GM13976 (cell line): ENCODE results near the gene DIPK1C.

Experiments
- DNase-seq: peaks from one replicate; pipeline ENCODE4 v3.0.0; 2012; ENCODE audit warnings: low spot score
- CTCF ChIP-seq: IDR thresholded peaks from 2 replicates; pipeline ENCODE4 v1.5.1; 2012; ENCODE audit warnings: borderline replicate concordance, mild to moderate bottlenecking; ENCODE audit not compliant: insufficient read depth; ENCODE audit errors: extremely low read depth, missing control alignments, control extremely low read depth
- in situ Hi-C: fragments of 300-500 bp; cut with MboI; formaldehyde crosslinking; loops from one replicate; pipeline ENCODE4 v1.12.0; 2022; ENCODE audit warnings: low sequenced_read_pairs, mixed read lengths, inconsistent platforms; ENCODE audit not compliant: unreplicated experiment

The DIPK1C gene

GRCh38 chr18:74390900-74391299 lies 66.2 kb downstream of the DIPK1C start:
- TF ChIP-seq CTCF, result no peak
- no peak for DNase-seq
- in situ Hi-C loops, result no loop called here

GRCh38 chr18:74389991-74390390 lies 67.1 kb downstream of the DIPK1C start:
- DNase-seq, result no peak
- in situ Hi-C loops, result no loop called here
- TF ChIP-seq CTCF, result no peak

- DNase-seq, result no peak
- TF ChIP-seq CTCF, result no peak
- in situ Hi-C loops, result no loop called here
Measured at GRCh38 chr18:74389171-74389927, 67.8 kb downstream of the DIPK1C start.

GRCh38 chr18:74388227-74388626 lies 68.9 kb downstream of the DIPK1C start:
- DNase-seq, result no peak
- no peak for TF ChIP-seq CTCF
- in situ Hi-C loops, result no loop called here

GRCh38 chr18:74387383-74387782 lies 69.7 kb downstream of the DIPK1C start:
- no peak for DNase-seq
- no peak for TF ChIP-seq CTCF
- in situ Hi-C loops, result no loop called here
